GM12872 (cell line): Measurements from ENCODE around the gene ADGRB3.

Experiments
- TF ChIP-seq, protein P1 (sequence below): IDR thresholded peaks from 3 replicates; pipeline ENCODE4 v1.5.1; 2011; ENCODE audit warnings: low read depth, mild to moderate bottlenecking, low read length, moderate library complexity; ENCODE audit not compliant: insufficient read depth

The ADGRB3 gene

DNA sequence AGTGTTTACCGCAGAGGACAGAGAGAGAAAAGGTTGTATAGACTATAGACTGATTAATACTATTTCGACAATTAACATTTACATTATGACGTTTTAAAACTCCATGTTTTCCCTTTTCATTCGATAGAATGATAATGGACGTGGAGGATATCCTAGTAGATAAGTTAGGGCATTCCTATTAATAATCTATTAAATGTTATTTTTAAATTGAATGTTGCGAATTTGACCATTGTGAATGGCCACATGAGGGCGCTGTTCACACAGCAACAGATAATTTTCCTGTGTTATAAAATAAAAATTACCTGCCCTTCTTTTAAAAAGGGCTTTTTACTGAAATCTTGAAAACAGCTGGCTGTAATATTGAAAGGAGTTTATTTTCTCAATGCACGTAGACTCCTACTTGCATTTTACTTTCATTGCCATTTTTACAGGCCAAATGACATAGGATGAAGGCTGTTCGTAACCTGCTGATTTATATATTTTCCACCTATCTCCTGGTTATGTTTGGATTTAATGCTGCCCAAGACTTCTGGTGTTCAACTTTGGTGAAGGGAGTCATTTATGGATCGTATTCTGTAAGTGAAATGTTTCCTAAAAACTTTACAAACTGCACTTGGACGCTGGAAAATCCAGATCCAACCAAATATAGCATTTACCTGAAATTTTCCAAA, 3.3 kb downstream of the ADGRB3 start:
- TF ChIP-seq, protein P1, sequence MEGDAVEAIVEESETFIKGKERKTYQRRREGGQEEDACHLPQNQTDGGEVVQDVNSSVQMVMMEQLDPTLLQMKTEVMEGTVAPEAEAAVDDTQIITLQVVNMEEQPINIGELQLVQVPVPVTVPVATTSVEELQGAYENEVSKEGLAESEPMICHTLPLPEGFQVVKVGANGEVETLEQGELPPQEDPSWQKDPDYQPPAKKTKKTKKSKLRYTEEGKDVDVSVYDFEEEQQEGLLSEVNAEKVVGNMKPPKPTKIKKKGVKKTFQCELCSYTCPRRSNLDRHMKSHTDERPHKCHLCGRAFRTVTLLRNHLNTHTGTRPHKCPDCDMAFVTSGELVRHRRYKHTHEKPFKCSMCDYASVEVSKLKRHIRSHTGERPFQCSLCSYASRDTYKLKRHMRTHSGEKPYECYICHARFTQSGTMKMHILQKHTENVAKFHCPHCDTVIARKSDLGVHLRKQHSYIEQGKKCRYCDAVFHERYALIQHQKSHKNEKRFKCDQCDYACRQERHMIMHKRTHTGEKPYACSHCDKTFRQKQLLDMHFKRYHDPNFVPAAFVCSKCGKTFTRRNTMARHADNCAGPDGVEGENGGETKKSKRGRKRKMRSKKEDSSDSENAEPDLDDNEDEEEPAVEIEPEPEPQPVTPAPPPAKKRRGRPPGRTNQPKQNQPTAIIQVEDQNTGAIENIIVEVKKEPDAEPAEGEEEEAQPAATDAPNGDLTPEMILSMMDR: peak; percentile 55; the same call in 2 of the 3 replicates

DNA sequence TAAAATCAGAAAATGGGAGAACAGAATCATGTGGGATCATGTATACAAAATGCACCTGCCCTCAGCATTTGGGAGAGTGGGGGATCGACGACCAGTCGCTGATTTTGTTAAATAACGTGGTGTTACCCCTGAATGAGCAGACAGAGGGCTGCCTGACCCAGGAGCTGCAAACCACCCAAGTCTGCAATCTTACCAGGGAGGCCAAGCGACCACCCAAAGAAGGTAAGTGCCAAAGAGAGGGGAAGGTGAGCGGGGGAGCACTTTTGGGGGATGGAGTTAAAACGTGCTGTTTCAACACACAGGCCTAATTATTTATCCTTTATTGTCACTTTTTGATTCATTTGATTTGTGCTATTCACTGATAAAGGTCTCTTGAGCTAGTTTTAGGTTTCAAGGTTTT, 4.1 kb downstream of the ADGRB3 start:
- TF ChIP-seq, protein P1: no peak

DNA sequence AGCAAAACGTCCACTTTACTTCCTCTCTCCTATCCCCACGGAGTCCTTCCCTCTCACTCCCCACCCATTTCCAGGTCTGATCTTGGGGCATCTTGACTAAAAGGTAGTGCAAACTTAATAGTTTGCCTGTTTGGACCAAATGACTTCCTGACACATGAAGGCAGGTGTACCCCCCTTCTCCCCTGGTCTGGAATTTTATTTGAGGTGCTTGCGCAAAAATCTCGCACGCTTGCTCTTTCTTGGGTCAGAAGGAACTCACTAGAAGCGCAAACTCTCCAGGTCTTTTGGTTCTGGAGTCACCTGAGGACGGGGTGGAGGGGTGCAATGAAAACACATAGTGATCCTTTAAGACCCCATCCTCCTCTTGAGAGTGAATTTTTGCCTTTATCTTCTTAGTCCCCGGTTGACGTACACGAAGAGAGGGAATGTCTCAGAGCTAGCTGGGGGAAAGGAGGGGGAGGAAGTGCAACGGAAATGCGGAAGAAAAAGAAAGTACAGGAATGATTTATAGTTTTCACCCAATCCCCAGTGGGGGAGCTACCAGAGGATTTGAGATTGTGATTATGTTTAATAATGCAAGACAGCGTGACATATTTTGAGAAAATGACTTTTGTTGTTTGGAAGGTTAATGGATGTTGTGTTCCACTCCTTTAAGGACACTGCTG, 4.9 kb downstream of the ADGRB3 start:
- TF ChIP-seq, protein P1: no peak

DNA sequence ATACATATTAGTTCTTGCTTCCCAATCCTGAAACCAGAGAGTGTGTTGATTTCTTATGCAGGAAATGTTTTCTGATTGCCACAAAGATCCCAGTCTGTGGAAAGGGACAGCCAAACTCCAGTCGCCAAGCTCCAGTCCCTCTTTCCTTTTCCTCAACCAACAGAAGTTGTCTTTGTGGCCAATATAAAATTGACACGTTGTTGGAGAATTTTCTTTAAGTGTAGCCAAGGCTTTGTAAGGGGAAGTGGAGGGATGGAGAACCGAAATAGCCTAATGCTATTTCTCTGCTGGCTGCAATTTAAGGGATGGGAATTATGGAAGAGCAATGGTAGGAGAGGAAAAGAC, 5.4 kb downstream of the ADGRB3 start:
- TF ChIP-seq, protein P1: no peak

DNA sequence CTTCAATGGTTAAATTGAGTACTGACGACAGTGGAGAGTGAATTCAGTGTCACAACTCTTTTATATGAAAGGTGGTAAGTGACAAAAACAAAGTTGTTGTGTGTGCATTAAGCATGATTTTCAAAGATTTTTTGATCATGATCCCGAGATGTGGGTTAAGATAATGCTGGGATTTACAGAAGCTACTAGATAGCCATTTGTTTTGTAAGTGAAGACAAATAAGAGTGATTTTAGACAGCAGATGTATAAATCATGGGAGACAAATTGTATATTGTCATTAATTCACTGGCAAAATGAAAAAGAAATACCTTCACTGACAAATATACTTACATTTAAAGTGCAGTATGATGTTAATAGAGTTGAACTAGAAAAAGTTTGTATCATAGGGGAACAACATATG, 6.1 kb downstream of the ADGRB3 start:
- TF ChIP-seq, protein P1: no peak

DNA sequence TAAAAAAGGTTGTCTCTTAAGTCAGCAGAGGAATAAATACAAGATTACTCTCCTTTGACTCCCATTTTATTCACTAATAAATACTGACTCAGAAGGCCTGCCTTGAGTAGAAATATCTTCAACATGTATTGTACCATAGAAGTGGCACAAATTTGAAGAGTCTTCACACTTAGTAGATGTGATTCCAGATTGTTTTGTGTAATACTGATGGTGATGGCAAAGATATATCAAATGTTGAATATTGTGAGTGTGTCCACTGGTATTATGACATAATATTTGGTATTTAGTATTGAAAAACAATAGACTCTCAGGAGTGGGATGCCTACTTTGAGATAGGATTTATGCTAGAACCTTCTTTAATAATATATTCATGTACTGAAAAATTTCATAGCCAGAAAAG, 7.0 kb downstream of the ADGRB3 start:
- TF ChIP-seq, protein P1: no peak

DNA sequence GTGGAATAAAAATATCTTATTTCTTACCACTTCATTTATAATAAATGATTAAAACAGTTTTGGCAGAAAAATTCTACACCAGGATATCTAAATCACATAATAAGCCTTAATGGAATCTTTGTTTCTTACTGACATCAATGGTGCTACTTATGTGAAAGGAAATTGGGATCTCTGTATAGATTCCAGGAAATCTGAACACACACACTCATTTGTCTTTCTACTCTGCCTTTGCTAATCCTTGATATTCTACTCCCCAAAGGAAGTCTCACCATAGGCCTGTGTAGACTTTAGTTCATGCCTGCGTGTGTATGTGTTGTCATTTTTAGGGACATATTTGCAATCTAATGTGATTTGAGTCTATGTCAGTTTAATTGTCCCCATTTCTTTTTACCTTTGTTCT, 7.9 kb downstream of the ADGRB3 start:
- TF ChIP-seq, protein P1: no peak
